IMR-90 (cell line): Measurements from ENCODE around the gene OPRM1. TPM values are rescaled to one million over a fixed set of nuclear protein-coding genes. Genes with fewer than 3 reads are reported as not detected.

Experiments used
- ATAC-seq: fragments of 200-7000 bp; cut with Tn5 transposase; 2 replicates; pipeline ENCODE4 v1.9.1; 2020; ENCODE audit warnings: low read depth, mild to moderate bottlenecking, moderate library complexity
- BruUV-seq: library from RNA; stranded (reverse); fragments of 400-500 nt; replicated peaks from 2 replicates; lab custom pipeline; 2021; lab: Mats Ljungman, UMichigan
- CTCF ChIA-PET: fragments of 300-600 bp; formaldehyde crosslinking; extraction: SDS; loops from one replicate; lab custom pipeline; 2021; ENCODE audit warnings: antibody characterized with exemption; lab: Yijun Ruan, JAX
- POLR2A ChIA-PET: fragments of 300-600 bp; sonication (Branson Sonifier 250); formaldehyde crosslinking; loops from one replicate; lab custom pipeline; 2022; ENCODE audit warnings: antibody characterized with exemption; ENCODE audit not compliant: unreplicated experiment; lab: Charles Lee
- DNase-seq: peaks from one replicate; pipeline ENCODE4 v3.0.0; 2013
- H2AFZ ChIP-seq: replicated peaks from 2 replicates; pipeline ENCODE3; 2013; ENCODE audit warnings: low read length, mild to moderate bottlenecking; ENCODE audit not compliant: poor library complexity
- H2AK5ac ChIP-seq: 2 replicates; pipeline ENCODE4 v1.6.1; 2013; ENCODE audit warnings: low read depth, low read length, inconsistent platforms
- H2AK9ac ChIP-seq: replicated peaks from 2 replicates; pipeline ENCODE3; 2013; ENCODE audit warnings: mild to moderate bottlenecking, low read depth, low read length, moderate library complexity; ENCODE audit not compliant: poor library complexity
- H2BK120ac ChIP-seq: 2 replicates; pipeline ENCODE4 v1.6.1; 2013; ENCODE audit warnings: low read depth, low read length, inconsistent platforms
- H2BK15ac ChIP-seq: 3 replicates; pipeline ENCODE4 v1.6.1; 2013; ENCODE audit warnings: low read depth, low read length, inconsistent platforms
- H2BK20ac ChIP-seq: 2 replicates; pipeline ENCODE4 v1.6.1; 2013; ENCODE audit warnings: low read depth, mild to moderate bottlenecking, inconsistent platforms, low read length, moderate library complexity
- H2BK5ac ChIP-seq: 2 replicates; pipeline ENCODE4 v1.6.1; 2013; ENCODE audit warnings: mild to moderate bottlenecking, low read depth, low read length, inconsistent platforms; ENCODE audit not compliant: poor library complexity, severe bottlenecking
- H3K14ac ChIP-seq: replicated peaks from 2 replicates; pipeline ENCODE4 v1.6.1; 2013; ENCODE audit warnings: low read depth, low read length, inconsistent platforms
- H3K18ac ChIP-seq: 2 replicates; pipeline ENCODE4 v1.6.1; 2013; ENCODE audit warnings: low read depth, low read length, control low read depth
- H3K23ac ChIP-seq: 2 replicates; pipeline ENCODE4 v1.6.1; 2013; ENCODE audit warnings: low read depth, low read length, inconsistent platforms
- H3K27ac ChIP-seq: 2 replicates; pipeline ENCODE4 v1.5.1; 2013; ENCODE audit warnings: mild to moderate bottlenecking, control low read depth, low read length; ENCODE audit not compliant: insufficient read depth
- H3K27me3 ChIP-seq: 2 replicates; pipeline ENCODE4 v1.6.1; 2013; ENCODE audit warnings: low read length; ENCODE audit not compliant: control insufficient read depth, insufficient read depth
- H3K36me3 ChIP-seq: 2 replicates; pipeline ENCODE4 v1.6.1; 2013; ENCODE audit warnings: low read length, mixed read lengths; ENCODE audit not compliant: control insufficient read depth, insufficient read depth
- H3K4ac ChIP-seq: 2 replicates; pipeline ENCODE4 v1.6.1; 2013; ENCODE audit warnings: low read depth, low read length, inconsistent platforms
- H3K4me1 ChIP-seq: 2 replicates; pipeline ENCODE4 v1.6.1; 2013; ENCODE audit warnings: low read length, mixed read lengths; ENCODE audit not compliant: control insufficient read depth, insufficient read depth
- H3K4me2 ChIP-seq: 2 replicates; pipeline ENCODE4 v1.6.1; 2013; ENCODE audit warnings: low read depth, mild to moderate bottlenecking, control low read depth, low read length, moderate library complexity
- H3K4me3 ChIP-seq: 2 replicates; pipeline ENCODE4 v1.5.1; 2013; ENCODE audit warnings: low read depth, mild to moderate bottlenecking, control low read depth, low read length, moderate library complexity; ENCODE audit not compliant: insufficient read depth
- H3K56ac ChIP-seq: 2 replicates; pipeline ENCODE4 v1.6.1; 2013; ENCODE audit warnings: low read length, inconsistent platforms; ENCODE audit not compliant: insufficient read depth; ENCODE audit errors: extremely low read depth
- H3K79me1 ChIP-seq, 2 experiments: 2 replicates each; pipeline ENCODE4 v1.6.1; 2013; ENCODE audit warnings: low read length in 2 of 2, inconsistent platforms in 1 of 2, low read depth in 1 of 2
- H3K9ac ChIP-seq: 2 replicates; pipeline ENCODE4 v1.6.1; 2013; ENCODE audit warnings: low read depth, low read length, control low read depth
- H3K9me1 ChIP-seq: 2 replicates; pipeline ENCODE4 v1.6.1; 2013; ENCODE audit warnings: low read length, inconsistent platforms; ENCODE audit not compliant: insufficient read depth
- H3K9me3 ChIP-seq: 2 replicates; pipeline ENCODE4 v1.6.1; 2013; ENCODE audit warnings: low read length; ENCODE audit not compliant: control insufficient read depth, insufficient read depth
- H4K20me1 ChIP-seq: 2 replicates; pipeline ENCODE4 v1.6.1; 2013; ENCODE audit warnings: low read length, inconsistent platforms; ENCODE audit not compliant: insufficient read depth
- H4K5ac ChIP-seq: 2 replicates; pipeline ENCODE4 v1.6.1; 2013; ENCODE audit warnings: mild to moderate bottlenecking, low read depth, low read length, control low read depth
- H4K8ac ChIP-seq, 2 experiments: 2 replicates each; pipeline ENCODE4 v1.6.1; 2013; ENCODE audit warnings: low read depth in 2 of 2, low read length in 2 of 2, control low read depth in 1 of 2, inconsistent platforms in 1 of 2
- H4K91ac ChIP-seq: 2 replicates; pipeline ENCODE4 v1.6.1; 2013; ENCODE audit warnings: low read depth, low read length, inconsistent platforms; ENCODE audit not compliant: insufficient read depth
- BHLHE40 ChIP-seq: fragments of 150-350 bp; IDR thresholded peaks from 2 replicates; pipeline ENCODE4 v1.6.1; 2016; ENCODE audit warnings: mild to moderate bottlenecking, low read depth, low read length
- CEBPB ChIP-seq: IDR thresholded peaks from 2 replicates; pipeline ENCODE4 v1.6.1; 2012; ENCODE audit warnings: low read depth, low read length, improper control_type of control experiment
- MAFK ChIP-seq: IDR thresholded peaks from 2 replicates; pipeline ENCODE4 v1.6.1; 2012; ENCODE audit warnings: low read depth, low read length, improper control_type of control experiment
- MAZ ChIP-seq: IDR thresholded peaks from 2 replicates; pipeline ENCODE4 v1.6.1; 2012; ENCODE audit warnings: low read depth, mild to moderate bottlenecking, low read length, improper control_type of control experiment, moderate library complexity, borderline replicate concordance
- POLR2A ChIP-seq: IDR thresholded peaks from 2 replicates; pipeline ENCODE4 v1.6.1; 2012; ENCODE audit warnings: mild to moderate bottlenecking, low read depth, low read length
- RAD21 ChIP-seq: IDR thresholded peaks from 2 replicates; pipeline ENCODE4 v1.6.1; 2012; ENCODE audit warnings: low read length, improper control_type of control experiment
- RFX5 ChIP-seq: IDR thresholded peaks from 2 replicates; pipeline ENCODE4 v1.8.0; 2012; ENCODE audit warnings: low read depth, mild to moderate bottlenecking, low read length, moderate library complexity
- SMC3 ChIP-seq: fragments of 150-350 bp; IDR thresholded peaks from 2 replicates; pipeline ENCODE4 v1.6.1; 2016; ENCODE audit warnings: low read depth, mild to moderate bottlenecking, antibody characterized with exemption, low read length, moderate library complexity
- WGBS, 2 experiments: methylation state at CpG; one replicate each; pipeline versions ENCODE4 v1.1.5 to v1.1.7; 2013; ENCODE audit warnings: missing lambda C conversion rate in 2 of 2; ENCODE audit not compliant: insufficient read length in 1 of 2; ENCODE audit errors: extremely low coverage in 2 of 2; 5-methylcytosine and 5-hydroxymethylcytosine counted together
- dilution Hi-C: fragments of 300-500 bp; cut with HindIII; formaldehyde crosslinking; loops from one replicate; pipeline ENCODE4 v1.14.3; 2018; ENCODE audit warnings: low sequenced_read_pairs; ENCODE audit not compliant: unreplicated experiment
- in situ Hi-C: fragments of 300-500 bp; cut with MboI; formaldehyde crosslinking; loops from 3 replicates; pipeline ENCODE4 v1.14.3; 2019; ENCODE audit warnings: low sequenced_read_pairs, inconsistent platforms, mixed read lengths
- intact Hi-C: fragments of 100-400 bp; cut with micrococcal nuclease; formaldehyde crosslinking; loops from 2 replicates; pipeline ENCODE4 v1.10.0; 2022
- polyA plus RNA-seq, 3 experiments: library from polyadenylated mRNA; depleted of rRNA; stranded (reverse); fragments of >200 nt; gene quantifications; 2 replicates each; pipeline ENCODE4 v1.2.3, GENCODE V29; 2012; ENCODE audit warnings: low replicate concordance in 1 of 3
- total RNA-seq: library from RNA; depleted of rRNA; stranded (reverse); fragments of >200 nt; gene quantifications from 2 replicates; pipeline ENCODE4 v1.2.3, GENCODE V29; 2012
- TF ChIP-seq, protein P1 (sequence below): fragments of 150-350 bp; IDR thresholded peaks from 2 replicates; pipeline ENCODE4 v1.6.1; 2016; ENCODE audit warnings: low read depth, mild to moderate bottlenecking, low read length, moderate library complexity, borderline replicate concordance
- TF ChIP-seq, protein P2 (sequence below): conservative IDR thresholded peaks from 2 replicates; pipeline ENCODE4 v1.5.1; 2012; ENCODE audit warnings: mild to moderate bottlenecking, low read depth, low read length, improper control_type of control experiment
- TF ChIP-seq, protein P3 (sequence below): fragments of 150-350 bp; IDR thresholded peaks from 2 replicates; pipeline ENCODE4 v1.6.1; 2017; ENCODE audit warnings: mild to moderate bottlenecking, antibody characterized with exemption, low read length, low read depth

The OPRM1 gene
- total and polyA plus RNA-seq, 2 of the 4 experiments (the other 2 are of a cell fraction), result not detected

DNA sequence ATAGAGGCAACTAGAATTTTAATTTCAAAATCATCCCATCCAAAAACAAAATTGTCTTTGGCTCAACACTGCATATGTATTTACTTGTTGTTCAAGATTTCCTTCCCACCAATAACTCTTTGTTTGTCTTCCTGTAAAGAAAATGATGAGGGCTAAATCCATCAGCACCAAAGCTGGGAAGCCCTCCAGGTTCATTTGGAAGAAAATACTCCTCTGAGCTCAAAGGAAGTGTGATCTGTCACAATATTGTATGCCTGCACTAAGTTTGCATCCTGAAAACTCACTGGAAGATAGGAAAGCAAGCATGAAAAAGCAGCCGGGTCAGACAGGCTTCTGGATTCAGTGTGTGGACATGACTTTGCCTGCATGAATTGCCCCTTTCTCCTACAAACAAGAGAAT, 28.7 kb upstream of the OPRM1 start:
- no peak overlapping the region for H3K56ac ChIP-seq
- no peaks in the 10 kb centered on the region for H4K20me1 ChIP-seq
- in situ Hi-C loops (no loop called here), intact Hi-C loops (no loop called here), dilution Hi-C loops (no loop called here)
- POLR2A ChIA-PET, result no interaction called here
- no peak overlapping the region for H2AK5ac ChIP-seq
- ATAC-seq (no peak), DNase-seq (no peak)
- no peak overlapping the region for H3K9ac ChIP-seq
- no peak overlapping the region for H3K14ac ChIP-seq
- no peak overlapping the region for H2AFZ ChIP-seq
- H3K4me1 ChIP-seq, result no peaks in the 10 kb centered on the region
- H4K5ac ChIP-seq, result no peak overlapping the region
- no peak overlapping the region for H2AK9ac ChIP-seq
- H3K18ac ChIP-seq, result no peak overlapping the region
- no TSS peak for BruUV-seq
- no peak overlapping the region for H2BK20ac ChIP-seq
- no peak overlapping the region for H3K23ac ChIP-seq
- H3K9me1 ChIP-seq, result no peaks in the 10 kb centered on the region
- no peaks in the 10 kb centered on the region for H3K36me3 ChIP-seq
- no peak overlapping the region for H2BK120ac ChIP-seq
- H2BK5ac ChIP-seq, result no peak overlapping the region
- no peak overlapping the region for H3K4ac ChIP-seq
- no peak overlapping the region for H3K4me3 ChIP-seq
- no peak for TF ChIP-seq MAFK
- TF ChIP-seq, protein P1, sequence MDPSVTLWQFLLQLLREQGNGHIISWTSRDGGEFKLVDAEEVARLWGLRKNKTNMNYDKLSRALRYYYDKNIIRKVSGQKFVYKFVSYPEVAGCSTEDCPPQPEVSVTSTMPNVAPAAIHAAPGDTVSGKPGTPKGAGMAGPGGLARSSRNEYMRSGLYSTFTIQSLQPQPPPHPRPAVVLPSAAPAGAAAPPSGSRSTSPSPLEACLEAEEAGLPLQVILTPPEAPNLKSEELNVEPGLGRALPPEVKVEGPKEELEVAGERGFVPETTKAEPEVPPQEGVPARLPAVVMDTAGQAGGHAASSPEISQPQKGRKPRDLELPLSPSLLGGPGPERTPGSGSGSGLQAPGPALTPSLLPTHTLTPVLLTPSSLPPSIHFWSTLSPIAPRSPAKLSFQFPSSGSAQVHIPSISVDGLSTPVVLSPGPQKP, result no peak
- no peak for TF ChIP-seq RAD21
- TF ChIP-seq, protein P2, sequence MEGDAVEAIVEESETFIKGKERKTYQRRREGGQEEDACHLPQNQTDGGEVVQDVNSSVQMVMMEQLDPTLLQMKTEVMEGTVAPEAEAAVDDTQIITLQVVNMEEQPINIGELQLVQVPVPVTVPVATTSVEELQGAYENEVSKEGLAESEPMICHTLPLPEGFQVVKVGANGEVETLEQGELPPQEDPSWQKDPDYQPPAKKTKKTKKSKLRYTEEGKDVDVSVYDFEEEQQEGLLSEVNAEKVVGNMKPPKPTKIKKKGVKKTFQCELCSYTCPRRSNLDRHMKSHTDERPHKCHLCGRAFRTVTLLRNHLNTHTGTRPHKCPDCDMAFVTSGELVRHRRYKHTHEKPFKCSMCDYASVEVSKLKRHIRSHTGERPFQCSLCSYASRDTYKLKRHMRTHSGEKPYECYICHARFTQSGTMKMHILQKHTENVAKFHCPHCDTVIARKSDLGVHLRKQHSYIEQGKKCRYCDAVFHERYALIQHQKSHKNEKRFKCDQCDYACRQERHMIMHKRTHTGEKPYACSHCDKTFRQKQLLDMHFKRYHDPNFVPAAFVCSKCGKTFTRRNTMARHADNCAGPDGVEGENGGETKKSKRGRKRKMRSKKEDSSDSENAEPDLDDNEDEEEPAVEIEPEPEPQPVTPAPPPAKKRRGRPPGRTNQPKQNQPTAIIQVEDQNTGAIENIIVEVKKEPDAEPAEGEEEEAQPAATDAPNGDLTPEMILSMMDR, result no peak
- no peak for TF ChIP-seq RFX5
- no peak for TF ChIP-seq MAZ
- no peak for TF ChIP-seq SMC3
- TF ChIP-seq, protein P3, sequence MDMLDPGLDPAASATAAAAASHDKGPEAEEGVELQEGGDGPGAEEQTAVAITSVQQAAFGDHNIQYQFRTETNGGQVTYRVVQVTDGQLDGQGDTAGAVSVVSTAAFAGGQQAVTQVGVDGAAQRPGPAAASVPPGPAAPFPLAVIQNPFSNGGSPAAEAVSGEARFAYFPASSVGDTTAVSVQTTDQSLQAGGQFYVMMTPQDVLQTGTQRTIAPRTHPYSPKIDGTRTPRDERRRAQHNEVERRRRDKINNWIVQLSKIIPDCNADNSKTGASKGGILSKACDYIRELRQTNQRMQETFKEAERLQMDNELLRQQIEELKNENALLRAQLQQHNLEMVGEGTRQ, result no peak
- TF ChIP-seq BHLHE40, result no peak
- TF ChIP-seq CEBPB, result no peak
- no peak for TF ChIP-seq POLR2A
- H3K9me3 ChIP-seq, result peaks cover 5% of the 10 kb centered on the region; the same call in 1 of the 2 replicates
- no peaks in the 10 kb centered on the region for H3K27me3 ChIP-seq
- H4K91ac ChIP-seq, result no peak overlapping the region
- no peak overlapping the region for H3K27ac ChIP-seq
- no peak overlapping the region for H2BK15ac ChIP-seq
- no peak overlapping the region for H3K4me2 ChIP-seq
- no peak overlapping the region for H4K8ac ChIP-seq
- no CpG with 5 or more reads among the region's 1 CpG for WGBS, 2 experiments
- CTCF ChIA-PET, result no interaction called here
- H3K79me1 ChIP-seq, result no peaks in the 10 kb centered on the region
